GM12865 (cell line): ENCODE measurements around the gene LRP1-AS.

Experiments used
- DNase-seq: peaks from one replicate; pipeline ENCODE4 v3.0.0; 2010; ENCODE audit warnings: low read depth
- H3K4me3 ChIP-seq: 2 replicates; pipeline ENCODE4 v1.5.1; 2011; ENCODE audit warnings: mild to moderate bottlenecking, low read depth, low read length, control low read depth
- CTCF ChIP-seq: IDR thresholded peaks from 2 replicates; pipeline ENCODE4 v1.5.1; 2011; ENCODE audit warnings: low read length, control low read depth, low read depth, inconsistent platforms; ENCODE audit not compliant: insufficient read depth; ENCODE audit errors: missing control alignments

Gene LRP1-AS

DNA sequence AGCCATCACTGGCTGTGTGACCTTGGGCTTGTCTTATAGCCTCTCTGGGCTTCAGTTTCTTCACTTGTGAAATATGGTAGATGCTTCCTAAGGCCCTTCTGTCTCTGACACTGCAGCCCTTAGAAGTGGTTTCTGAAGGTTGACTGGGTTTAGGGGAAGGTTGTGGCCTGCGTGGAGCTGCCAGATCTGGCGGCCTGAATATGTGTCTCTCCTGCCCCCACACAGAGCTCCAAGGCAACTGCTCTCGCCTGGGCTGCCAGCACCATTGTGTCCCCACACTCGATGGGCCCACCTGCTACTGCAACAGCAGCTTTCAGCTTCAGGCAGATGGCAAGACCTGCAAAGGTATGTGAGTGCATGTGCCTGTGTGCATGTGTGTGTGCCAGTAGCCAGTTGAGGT is 4.0 kb downstream of the LRP1-AS start:
- no peak overlapping the region for H3K4me3 ChIP-seq
- TF ChIP-seq CTCF = no peak
- DNase-seq = no peak

DNA sequence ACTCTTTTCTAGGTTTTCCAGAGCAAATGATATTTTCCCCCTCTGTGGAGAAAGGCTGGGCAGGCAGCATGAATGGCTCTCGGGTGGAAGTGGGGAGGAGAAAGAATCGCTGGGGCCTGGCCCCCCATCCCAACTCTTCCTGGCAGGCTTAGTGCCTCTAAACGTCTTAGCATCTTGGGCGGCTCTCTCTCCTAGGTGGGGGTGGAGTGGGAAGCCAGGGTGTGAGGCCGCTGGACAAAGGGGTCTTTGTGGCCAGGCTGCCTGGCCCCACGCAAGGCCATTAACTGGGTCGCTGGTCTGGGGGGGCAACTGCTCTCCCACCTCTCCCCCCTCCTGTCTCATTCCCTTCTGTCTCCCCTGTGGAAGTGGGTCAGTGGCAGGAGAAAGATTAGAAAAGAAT is 4.7 kb downstream of the LRP1-AS start:
- no peak overlapping the region for H3K4me3 ChIP-seq
- no peak for DNase-seq
- no peak for TF ChIP-seq CTCF

- no peak overlapping the region for H3K4me3 ChIP-seq
- no peak for TF ChIP-seq CTCF
Observed at GRCh38 chr12:57142121-57142520, 5.3 kb downstream of the LRP1-AS start.

GRCh38 chr12:57141249-57141648 is 6.2 kb downstream of the LRP1-AS start:
- DNase-seq = no peak
- H3K4me3 ChIP-seq = no peak overlapping the region
- TF ChIP-seq CTCF = no peak

More at GRCh38 chr12:57142121-57142520, 5.3 kb downstream of the LRP1-AS start:
- DNase-seq = no peak

DNA sequence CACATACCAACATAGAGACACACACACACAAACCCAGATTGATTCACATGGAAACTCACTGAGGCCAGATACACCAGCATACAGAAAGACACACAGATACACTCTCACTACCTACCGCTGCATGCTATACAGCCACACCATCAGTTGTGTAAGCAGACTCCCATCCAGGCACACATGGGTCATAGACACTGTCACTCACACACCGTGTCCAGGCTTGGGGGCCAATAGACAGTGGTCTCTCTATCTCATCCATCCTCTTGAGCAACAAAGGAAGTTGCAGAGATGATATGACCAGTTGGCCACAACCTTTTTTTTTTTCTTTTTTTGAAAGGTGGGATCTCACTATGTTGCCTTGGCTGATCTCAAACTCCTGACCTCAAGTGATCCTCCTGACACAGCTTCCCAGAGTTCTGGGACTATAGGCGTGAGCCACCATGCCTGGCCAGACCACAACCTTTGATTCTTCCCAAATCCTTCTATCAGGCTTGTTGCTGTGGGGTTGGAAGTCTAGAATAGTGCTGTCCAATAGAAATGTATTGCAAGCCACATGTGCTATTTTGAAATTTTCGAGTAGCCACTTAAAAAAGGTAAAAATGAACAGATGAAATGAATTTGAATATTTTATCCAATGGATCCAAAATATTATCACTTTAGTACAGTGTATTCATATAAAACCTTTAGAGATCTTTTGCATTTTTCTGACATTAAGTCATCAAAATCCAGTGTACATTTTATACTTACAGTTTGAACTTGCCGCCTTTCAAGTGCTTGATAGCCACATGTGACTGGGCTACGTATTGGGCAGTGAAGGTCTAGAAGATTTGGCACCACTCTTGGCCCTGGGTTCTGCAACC is 7.4 kb downstream of the LRP1-AS start:
- TF ChIP-seq CTCF = no peak
- H3K4me3 ChIP-seq = no peak overlapping the region
- no peak for DNase-seq

DNA sequence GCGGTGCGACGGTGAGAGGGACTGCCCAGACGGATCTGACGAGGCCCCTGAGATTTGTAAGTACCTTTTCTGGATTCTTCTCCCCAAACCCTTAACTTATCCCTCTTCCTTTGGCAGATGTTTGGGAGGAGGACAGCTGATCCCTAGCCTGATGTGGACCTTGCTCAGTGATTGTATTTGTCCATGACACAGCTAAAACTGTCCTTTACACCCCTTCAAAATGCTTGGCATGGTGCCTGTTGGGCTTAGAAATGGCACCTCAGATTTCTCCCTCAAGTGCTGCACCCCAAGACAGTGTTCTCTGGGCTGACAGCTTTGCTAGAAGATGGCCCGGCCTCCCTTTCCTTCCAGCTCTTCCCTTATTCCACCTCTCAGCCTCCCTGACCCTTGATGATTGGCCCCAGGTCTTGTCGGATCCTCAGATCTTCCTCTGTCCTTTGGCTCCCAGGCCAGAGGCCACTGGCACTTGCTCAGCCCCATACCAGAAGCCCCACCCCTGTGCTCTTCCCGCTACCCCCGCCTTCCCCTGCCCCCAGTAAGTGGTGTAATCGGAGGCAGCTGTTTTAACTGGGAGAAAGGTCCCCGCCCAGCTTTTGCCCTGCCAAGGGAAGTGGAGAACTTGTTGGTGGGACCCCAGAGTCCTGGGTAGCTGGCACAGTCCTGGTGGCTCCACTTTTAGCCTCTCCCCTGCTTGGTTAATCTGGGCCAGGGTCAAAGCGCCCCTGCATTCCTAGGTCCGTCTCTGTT is 8.7 kb downstream of the LRP1-AS start:
- no peak for DNase-seq
- H3K4me3 ChIP-seq = no peak overlapping the region
- TF ChIP-seq CTCF = no peak
